NT2/D1 (cell line): Measurements from ENCODE around the gene STAG1.

Experiments
- YY1 ChIP-seq: IDR thresholded peaks from 2 replicates; pipeline ENCODE4 v1.6.1; 2011; ENCODE audit not compliant: insufficient read length, insufficient read depth
- ZNF274 ChIP-seq: IDR thresholded peaks from 2 replicates; pipeline ENCODE4 v1.6.1; 2011; ENCODE audit warnings: mild to moderate bottlenecking, low read depth, low read length

GRCh38 chr3:136712941-136713340, 39.2 kb downstream of the STAG1 start:
- no peak for TF ChIP-seq ZNF274
- TF ChIP-seq YY1: no peak
